Omental fat pad (tissue), 4 donors: ENCODE data around the gene METTL16. TPM values are rescaled to one million over a fixed set of nuclear protein-coding genes. Genes with fewer than 3 reads are reported as not detected.
"Not testable (repeated sequence)": the region's sequence is repeated elsewhere in the genome, so short reads cannot be mapped to it uniquely, and the experiment has no call there.

Experiments
- ATAC-seq: fragments of 150-250 bp; one replicate; pipeline ENCODE4 v1.9.1; 2016; ENCODE audit warnings: mild to moderate bottlenecking, moderate library complexity; ENCODE audit not compliant: low FRiP score
- DNase-seq: peaks from one replicate; pipeline ENCODE4 v3.0.0-alpha.2; 2019; ENCODE audit warnings: low spot score
- total RNA-seq, 4 donors: library from RNA; depleted of rRNA; stranded (reverse); fragments of >200 nt; gene quantifications; one replicate each; pipeline ENCODE4 v1.1.0, GENCODE V29; 2016
- TF ChIP-seq, protein P1 (sequence below), 3 donors: fragments of 450-650 bp; IDR thresholded peaks; one replicate each; pipeline ENCODE4 v1.5.1; 2016 to 2017; ENCODE audit warnings: antibody characterized with exemption in 3 of 3, mild to moderate bottlenecking in 3 of 3, moderate library complexity in 2 of 3

Gene METTL16, protein sequence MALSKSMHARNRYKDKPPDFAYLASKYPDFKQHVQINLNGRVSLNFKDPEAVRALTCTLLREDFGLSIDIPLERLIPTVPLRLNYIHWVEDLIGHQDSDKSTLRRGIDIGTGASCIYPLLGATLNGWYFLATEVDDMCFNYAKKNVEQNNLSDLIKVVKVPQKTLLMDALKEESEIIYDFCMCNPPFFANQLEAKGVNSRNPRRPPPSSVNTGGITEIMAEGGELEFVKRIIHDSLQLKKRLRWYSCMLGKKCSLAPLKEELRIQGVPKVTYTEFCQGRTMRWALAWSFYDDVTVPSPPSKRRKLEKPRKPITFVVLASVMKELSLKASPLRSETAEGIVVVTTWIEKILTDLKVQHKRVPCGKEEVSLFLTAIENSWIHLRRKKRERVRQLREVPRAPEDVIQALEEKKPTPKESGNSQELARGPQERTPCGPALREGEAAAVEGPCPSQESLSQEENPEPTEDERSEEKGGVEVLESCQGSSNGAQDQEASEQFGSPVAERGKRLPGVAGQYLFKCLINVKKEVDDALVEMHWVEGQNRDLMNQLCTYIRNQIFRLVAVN
- 10 to 100 TPM; 12.6 to 45.1 (median 19.1) TPM for total RNA-seq

DNA sequence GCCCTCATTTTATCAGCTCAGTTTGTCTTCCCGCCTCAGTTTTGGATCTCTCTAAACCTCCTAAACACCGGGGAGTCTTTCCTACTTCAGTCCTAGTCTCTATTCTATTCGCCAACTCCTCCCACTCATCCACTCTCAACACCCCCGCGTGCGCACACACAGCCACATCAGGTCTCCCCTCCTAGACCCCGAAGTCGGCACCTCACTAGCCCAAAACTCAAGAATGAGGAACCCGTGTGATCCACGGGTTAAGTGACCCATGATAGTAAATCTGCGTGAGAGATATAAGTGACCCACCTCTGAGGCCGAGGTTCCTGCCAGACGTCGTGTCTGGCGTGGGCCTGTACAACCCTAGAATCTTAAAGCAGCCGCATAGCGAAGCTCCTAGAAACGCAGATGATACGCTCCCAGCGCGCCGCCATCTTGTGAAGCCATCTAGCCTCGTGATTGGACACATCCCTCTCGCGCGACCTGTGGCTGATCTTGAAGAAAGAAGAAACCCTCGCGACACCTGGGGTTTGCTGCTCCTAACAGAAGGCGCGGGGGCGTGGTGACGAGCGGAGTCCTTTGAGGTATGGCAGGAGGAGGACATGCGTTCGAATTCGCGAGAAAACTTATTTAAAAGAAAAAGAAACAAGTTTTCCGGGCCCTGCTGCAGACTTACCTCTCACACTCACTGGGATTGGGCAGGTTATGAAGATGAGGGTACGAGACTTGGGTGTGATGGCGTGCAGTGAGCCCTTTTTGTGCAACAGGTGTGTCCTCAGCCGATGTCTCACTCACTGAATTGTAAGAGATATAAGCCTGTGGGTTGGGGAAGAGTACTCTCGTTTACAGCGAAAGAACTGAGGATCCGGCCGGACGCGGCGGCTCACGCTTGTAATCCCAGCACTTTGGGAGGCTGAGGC, at the start of gene METTL16:
TSS of gene METTL16 (minus strand) at position 427 of the 908 bp plus-strand sequence. CDS start 9,557 bp downstream, outside the sequence.
- TF ChIP-seq, protein P1, sequence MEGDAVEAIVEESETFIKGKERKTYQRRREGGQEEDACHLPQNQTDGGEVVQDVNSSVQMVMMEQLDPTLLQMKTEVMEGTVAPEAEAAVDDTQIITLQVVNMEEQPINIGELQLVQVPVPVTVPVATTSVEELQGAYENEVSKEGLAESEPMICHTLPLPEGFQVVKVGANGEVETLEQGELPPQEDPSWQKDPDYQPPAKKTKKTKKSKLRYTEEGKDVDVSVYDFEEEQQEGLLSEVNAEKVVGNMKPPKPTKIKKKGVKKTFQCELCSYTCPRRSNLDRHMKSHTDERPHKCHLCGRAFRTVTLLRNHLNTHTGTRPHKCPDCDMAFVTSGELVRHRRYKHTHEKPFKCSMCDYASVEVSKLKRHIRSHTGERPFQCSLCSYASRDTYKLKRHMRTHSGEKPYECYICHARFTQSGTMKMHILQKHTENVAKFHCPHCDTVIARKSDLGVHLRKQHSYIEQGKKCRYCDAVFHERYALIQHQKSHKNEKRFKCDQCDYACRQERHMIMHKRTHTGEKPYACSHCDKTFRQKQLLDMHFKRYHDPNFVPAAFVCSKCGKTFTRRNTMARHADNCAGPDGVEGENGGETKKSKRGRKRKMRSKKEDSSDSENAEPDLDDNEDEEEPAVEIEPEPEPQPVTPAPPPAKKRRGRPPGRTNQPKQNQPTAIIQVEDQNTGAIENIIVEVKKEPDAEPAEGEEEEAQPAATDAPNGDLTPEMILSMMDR (IDR thresholded peaks at IDR 0.05) = no peak
- ATAC-seq (peak; percentile 98), DNase-seq (peak; percentile 100)

DNA sequence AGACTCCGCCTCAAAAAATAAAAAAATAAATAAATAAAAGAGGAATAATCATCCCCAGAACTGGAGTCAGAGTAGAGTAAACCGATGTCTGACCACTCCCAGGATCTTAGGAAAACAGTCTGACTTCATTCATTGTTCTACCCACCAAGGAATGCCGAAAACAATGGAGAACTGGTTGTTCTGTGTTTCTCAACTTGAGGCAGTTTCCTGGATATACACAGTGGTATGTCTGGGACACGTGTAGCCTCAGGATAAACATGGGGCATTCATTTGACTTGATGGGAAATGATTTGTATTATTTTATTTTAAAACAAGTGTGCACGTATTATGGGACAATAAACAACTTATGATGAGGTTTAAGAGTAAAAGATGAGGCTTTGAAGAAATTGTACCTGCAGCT, 49.0 kb upstream of the METTL16 start:
- ATAC-seq = no peak
- TF ChIP-seq, protein P1 (IDR thresholded peaks at IDR 0.05) = no peak

DNA sequence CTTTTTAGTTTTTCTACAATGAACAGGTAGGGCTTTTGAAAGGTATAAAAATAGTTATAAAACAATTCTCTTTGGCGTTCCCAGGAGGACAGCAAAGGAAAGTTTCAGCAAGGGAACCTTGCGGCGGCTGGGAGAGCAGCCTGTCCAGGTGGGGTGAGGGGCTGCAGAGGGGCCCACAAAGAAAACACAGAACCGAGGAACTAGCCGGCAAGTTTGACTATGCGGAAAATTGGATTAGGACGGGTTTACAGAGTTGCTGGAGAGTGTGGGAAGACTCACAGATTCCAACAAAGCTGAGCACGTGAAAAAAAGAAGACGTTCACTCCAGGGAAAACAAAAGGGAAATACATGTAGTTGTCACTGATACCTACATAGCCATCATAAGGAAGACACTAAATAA, 40.2 kb upstream of the METTL16 start:
- TF ChIP-seq, protein P1 (IDR thresholded peaks at IDR 0.05) = no peak
- DNase-seq (no peak), ATAC-seq (no peak)

More for the DNA sequence above, 49.0 kb upstream of the METTL16 start:
- no peak for DNase-seq

DNA sequence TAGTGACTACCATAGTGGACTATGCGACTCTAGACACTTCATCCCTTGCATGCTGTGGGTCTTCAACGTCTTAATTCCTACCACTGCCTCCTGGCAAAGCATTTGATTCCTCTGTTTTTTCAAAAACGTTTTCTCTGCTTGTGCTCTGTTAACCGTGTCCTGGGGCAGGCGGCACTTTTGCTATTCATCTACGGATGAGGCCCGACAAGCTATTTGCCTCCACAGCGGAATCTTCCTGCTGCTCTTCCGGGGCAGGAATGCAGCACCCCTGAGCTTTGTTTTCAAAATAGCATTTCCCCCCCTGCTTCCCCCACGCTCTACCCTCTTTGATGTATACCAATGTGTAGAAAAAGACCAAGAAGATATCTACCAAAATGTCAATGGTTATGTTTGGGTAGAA, 39.8 kb upstream of the METTL16 start:
- ATAC-seq (no peak), DNase-seq (no peak)
- TF ChIP-seq, protein P1 (IDR thresholded peaks at IDR 0.05) = no peak

DNA sequence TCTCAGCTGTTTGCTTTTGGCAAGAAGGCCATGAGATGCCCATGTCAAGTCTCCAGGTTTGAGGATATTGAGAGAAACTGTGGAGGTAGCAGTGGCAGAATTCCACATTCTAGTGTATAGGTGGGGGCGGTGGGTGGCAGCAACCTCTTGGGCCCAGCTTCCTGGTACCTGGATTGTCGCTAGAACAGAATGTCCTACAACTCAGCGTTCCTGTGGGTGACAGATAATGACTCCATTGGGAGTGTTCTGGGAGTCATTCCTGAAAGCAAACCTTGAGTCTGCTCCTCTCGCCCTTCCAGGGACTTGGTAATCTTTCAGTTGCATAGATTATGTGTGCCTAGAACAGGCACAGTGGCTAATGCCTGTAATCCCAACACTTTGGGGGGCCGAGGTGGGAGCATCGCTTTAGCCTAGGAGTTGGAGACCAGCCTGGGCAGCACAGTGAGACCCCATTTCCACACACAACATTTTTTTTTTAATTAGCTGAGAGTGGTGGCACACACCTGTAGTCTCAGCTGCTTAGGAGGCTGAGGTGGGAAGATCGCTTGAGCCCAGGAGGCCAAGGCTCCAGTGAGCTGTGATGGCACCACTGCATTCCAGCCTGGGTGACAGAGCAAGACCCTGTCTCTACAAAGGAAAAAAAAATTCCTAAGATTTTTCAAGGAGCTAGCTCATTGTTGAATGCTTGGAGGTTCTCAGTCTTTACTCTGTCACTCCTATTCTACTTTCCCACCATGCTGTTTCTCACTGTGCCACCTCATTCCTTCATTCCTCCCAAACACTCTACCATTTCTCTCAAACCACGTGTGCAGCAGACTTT, 37.9 kb upstream of the METTL16 start:
- TF ChIP-seq, protein P1 (IDR thresholded peaks at IDR 0.05) = no peak
- ATAC-seq (no peak), DNase-seq (no peak)

DNA sequence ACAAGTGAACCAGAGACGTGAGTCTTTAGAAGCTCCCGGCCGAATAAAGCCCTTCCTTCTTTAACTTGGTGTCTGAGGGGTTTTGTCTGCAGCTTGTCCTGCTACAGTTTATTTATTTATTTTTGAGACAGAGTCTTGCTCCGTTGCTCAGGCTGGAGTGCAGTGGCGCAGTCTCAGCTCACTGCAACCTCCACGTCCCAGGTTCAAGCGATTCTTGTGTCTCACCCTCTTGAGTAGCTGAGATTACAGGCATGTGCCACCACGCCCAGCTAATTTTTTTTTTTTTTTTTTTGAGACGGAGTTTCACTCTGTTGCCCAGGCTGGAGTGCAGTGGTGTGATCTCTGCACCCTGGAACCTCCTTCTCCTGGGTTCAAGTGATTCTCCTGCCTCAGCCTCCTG, 36.3 kb upstream of the METTL16 start:
- not testable (repeated sequence) for ATAC-seq, DNase-seq
